ENCODE measurements around the gene APBB1IP. TPM values are rescaled to one million over a fixed set of nuclear protein-coding genes. Genes with fewer than 3 reads are reported as not detected.

APBB1IP gene
- total and polyA plus RNA-seq, 5 experiments from 2014 or later = 50.0 to 102 (median 68.5) TPM

DNA sequence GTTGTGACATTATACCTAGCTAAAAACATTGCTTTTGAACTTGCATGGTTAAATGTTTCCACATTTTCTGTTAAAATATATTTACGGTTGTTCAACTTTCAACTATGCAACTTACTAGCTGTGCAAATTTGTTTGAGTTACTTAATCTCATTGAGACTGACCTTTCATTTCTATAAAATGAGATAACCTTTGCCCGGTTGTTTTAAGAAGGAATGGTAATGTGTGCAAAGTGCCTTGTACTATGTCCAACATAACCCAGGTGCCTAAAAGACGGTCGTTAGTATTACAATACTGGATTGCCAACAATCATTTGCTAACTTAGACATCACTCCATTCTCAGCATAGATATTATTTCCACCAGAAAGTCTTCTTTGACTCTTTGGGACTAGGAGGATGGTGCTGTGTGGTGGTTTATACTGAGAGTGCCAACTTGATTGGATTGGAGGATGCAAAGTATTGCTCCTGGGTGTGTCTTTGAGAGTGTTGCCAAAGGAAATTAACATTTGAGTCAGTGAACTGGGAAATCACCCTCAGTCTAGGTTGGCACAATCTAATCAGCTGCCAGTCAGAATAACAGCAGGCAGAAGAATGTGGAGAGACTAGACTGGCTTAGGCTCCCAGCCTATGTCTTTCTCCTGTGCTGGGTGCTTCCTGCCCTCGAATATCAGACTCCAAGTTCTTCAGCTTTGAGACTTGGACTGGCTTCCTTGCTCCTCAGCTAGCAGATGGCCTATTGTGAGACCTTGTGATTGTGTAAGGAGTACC, 174.2 kb downstream of the APBB1IP start:
- Mint-ChIP-seq H3K9me3 (no peaks in the 10 kb centered on the region), H3K4me1 (peaks cover 0 to 2% (median 0%) of the 10 kb centered on the region in 4 donors), H3K27ac (no peak overlapping the region), H3K4me3 (no peak overlapping the region), H3K27me3 (peaks cover 0 to 5% (median 3%) of the 10 kb centered on the region in 5 donors), H3K36me3 (no peaks in the 10 kb centered on the region)
- DNase-seq (no peak), ATAC-seq (no peak)
- POLR2A ChIA-PET = interaction anchor here (1.3 kb wide), 1 partner anchor 9 kb away, joined by 3 read pairs; no protein-coding TSS in a partner anchor

Other genes starting within 250 kb of the APBB1IP start
- gene GAD2, start 221.6 kb upstream of the APBB1IP start, total RNA-seq = not detected
- gene GAD2, start 221.6 kb upstream of the APBB1IP start, polyA plus RNA-seq = not detected

All from naive thymus-derived CD8-positive, alpha-beta T cell (primary cell).